ENCODE results near the gene MEAK7. TPM values are rescaled to one million over a fixed set of nuclear protein-coding genes. Genes with fewer than 3 reads are reported as not detected.

MEAK7 gene
- total RNA-seq, 1 experiment from 2014 or later, result 29.5 TPM

GRCh38 chr16:84459533-84459894 lies 44.9 kb downstream of the MEAK7 start:
- DNase-seq, result no peak
- TF ChIP-seq, protein P1, sequence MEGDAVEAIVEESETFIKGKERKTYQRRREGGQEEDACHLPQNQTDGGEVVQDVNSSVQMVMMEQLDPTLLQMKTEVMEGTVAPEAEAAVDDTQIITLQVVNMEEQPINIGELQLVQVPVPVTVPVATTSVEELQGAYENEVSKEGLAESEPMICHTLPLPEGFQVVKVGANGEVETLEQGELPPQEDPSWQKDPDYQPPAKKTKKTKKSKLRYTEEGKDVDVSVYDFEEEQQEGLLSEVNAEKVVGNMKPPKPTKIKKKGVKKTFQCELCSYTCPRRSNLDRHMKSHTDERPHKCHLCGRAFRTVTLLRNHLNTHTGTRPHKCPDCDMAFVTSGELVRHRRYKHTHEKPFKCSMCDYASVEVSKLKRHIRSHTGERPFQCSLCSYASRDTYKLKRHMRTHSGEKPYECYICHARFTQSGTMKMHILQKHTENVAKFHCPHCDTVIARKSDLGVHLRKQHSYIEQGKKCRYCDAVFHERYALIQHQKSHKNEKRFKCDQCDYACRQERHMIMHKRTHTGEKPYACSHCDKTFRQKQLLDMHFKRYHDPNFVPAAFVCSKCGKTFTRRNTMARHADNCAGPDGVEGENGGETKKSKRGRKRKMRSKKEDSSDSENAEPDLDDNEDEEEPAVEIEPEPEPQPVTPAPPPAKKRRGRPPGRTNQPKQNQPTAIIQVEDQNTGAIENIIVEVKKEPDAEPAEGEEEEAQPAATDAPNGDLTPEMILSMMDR (IDR thresholded peaks at IDR 0.05; ENCODE audit: unreplicated experiment), result no peak
- Mint-ChIP-seq H3K9me3 (ENCODE audit: low read depth, unreplicated experiment) (no peaks in the 10 kb centered on the region), H3K36me3 (ENCODE audit: insufficient read depth, unreplicated experiment) (peaks cover 27% of the 10 kb centered on the region), H3K27me3 (ENCODE audit: unreplicated experiment) (no peaks in the 10 kb centered on the region), H3K4me3 (ENCODE audit: low read depth, unreplicated experiment) (no peak overlapping the region), H3K4me1 (ENCODE audit: low read depth, unreplicated experiment) (no peaks in the 10 kb centered on the region), H3K27ac (ENCODE audit: unreplicated experiment) (no peak overlapping the region)
- intact Hi-C loops (cut with micrococcal nuclease; ENCODE audit: unreplicated experiment), result no loop called here
- no TSS peak for BruUV-seq (replicated peaks)
- CTCF ChIA-PET, result no interaction called here

DNA sequence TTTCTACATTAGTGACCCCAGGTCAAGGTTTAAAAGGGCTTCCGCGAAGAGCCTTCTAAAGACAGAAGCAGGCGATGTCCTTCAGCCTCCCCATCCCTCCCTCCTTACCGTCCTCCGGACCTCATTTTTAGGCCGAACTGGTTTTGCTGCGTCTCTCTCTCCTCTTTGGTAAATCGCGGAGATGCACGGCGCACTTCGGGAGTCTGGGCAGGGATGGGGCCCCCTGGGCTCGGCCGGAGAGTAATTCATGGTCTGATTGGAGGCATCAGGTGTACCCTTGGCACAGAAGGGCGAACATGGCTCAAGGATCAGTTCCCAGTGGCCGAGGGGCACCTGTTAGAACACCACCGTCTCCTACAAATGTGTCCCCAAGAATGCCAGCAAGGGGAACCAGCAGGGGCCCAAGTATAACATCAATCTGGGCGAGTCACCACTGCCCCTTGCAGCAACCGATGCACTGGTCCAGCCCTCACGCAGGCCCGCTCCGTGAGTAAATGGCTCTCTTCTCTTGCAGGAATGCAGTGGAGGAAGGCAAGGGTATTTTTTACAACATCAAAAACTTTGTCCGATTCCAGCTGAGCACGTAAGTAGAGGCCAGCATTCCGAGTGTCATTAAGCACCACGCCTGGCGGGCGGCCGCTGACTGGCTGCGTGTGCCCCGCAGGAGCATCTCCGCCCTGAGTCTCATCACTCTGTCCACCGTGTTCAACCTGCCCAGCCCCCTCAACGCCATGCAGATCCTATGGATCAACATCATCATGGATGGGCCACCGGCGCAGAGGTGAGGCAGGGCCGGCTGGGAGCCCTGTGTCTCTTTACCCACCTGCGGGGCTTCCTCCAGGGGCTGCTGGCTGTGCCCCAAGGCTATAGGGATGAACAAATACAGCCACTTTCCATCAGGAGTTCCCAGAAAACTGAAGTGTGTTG lies 45.6 kb downstream of the MEAK7 start:
- CTCF ChIA-PET, result no interaction called here
- Mint-ChIP-seq H3K36me3 (ENCODE audit: insufficient read depth, unreplicated experiment) (peaks cover 29% of the 10 kb centered on the region), H3K4me1 (ENCODE audit: low read depth, unreplicated experiment) (no peaks in the 10 kb centered on the region), H3K4me3 (ENCODE audit: low read depth, unreplicated experiment) (no peak overlapping the region), H3K9me3 (ENCODE audit: low read depth, unreplicated experiment) (no peaks in the 10 kb centered on the region), H3K27me3 (ENCODE audit: unreplicated experiment) (no peaks in the 10 kb centered on the region), H3K27ac (ENCODE audit: unreplicated experiment) (no peak overlapping the region)
- TF ChIP-seq, protein P1 (IDR thresholded peaks at IDR 0.05; ENCODE audit: unreplicated experiment), result no peak
- DNase-seq, result no peak
- intact Hi-C loops (cut with micrococcal nuclease; ENCODE audit: unreplicated experiment), result no loop called here
- no TSS peak for BruUV-seq (replicated peaks)

- no peaks in the 10 kb centered on the region for H3K9me3 Mint-ChIP-seq (ENCODE audit: low read depth, unreplicated experiment)
- no TSS peak for BruUV-seq (replicated peaks)
- no peak for DNase-seq
- intact Hi-C loops (cut with micrococcal nuclease; ENCODE audit: unreplicated experiment), result no loop called here
- no peaks in the 10 kb centered on the region for H3K27me3 Mint-ChIP-seq (ENCODE audit: unreplicated experiment)
- TF ChIP-seq, protein P1 (IDR thresholded peaks at IDR 0.05; ENCODE audit: unreplicated experiment), result no peak
- H3K27ac Mint-ChIP-seq (ENCODE audit: unreplicated experiment), result no peak overlapping the region
- no peak overlapping the region for H3K4me3 Mint-ChIP-seq (ENCODE audit: low read depth, unreplicated experiment)
- H3K36me3 Mint-ChIP-seq (ENCODE audit: insufficient read depth, unreplicated experiment), result peaks cover 15% of the 10 kb centered on the region
- CTCF ChIA-PET, result no interaction called here
- no peaks in the 10 kb centered on the region for H3K4me1 Mint-ChIP-seq (ENCODE audit: low read depth, unreplicated experiment)
Observed at GRCh38 chr16:84455031-84455430, 49.4 kb downstream of the MEAK7 start.

Other genes with a start within 250 kb of the MEAK7 start
- gene WFDC1, start 209.8 kb downstream of the MEAK7 start, total RNA-seq (2022), result 0.47 TPM in 1 of 2 replicates, not detected in the other
- gene ATP2C2, start 136.1 kb downstream of the MEAK7 start, total RNA-seq (2022), result 30.5 and 33.9 TPM in 2 replicates
- 312 and 343 TPM in 2 replicates for gene COTL1, start 113.4 kb upstream of the MEAK7 start, total RNA-seq (2022)
- 90.4 and 93.6 TPM in 2 replicates for gene KLHL36, start 143.9 kb upstream of the MEAK7 start, total RNA-seq (2022)
- 141 and 152 TPM in 2 replicates for gene USP10, start 195.3 kb upstream of the MEAK7 start, total RNA-seq (2022)